ENCODE measurements around the gene IQCH.
A peak's percentile ranks its signal among the peaks of the same experiment; 100 is the strongest.

Gene IQCH

GRCh38 chr15:67542420-67543347 lies 288.1 kb downstream of the IQCH start, which contains the start of gene MAP2K5:
Gene MAP2K5 (plus strand): TSS chr15:67542703. CDS start chr15:67543336, 633 bp downstream.
- peak; percentile 79 for DNase-seq

- DNase-seq = no peak
These were observed 288.7 kb downstream of the IQCH start for GRCh38 chr15:67543348-67543718.

- no peak for DNase-seq
These were observed 289.9 kb downstream of the IQCH start for GRCh38 chr15:67544475-67544874.

GRCh38 chr15:67545864-67546263 lies 291.3 kb downstream of the IQCH start:
- no peak for DNase-seq

- no peak for DNase-seq
These were observed 292.5 kb downstream of the IQCH start for GRCh38 chr15:67547064-67547463.

- no peak for DNase-seq
These were observed 293.2 kb downstream of the IQCH start for GRCh38 chr15:67547836-67548235.

GRCh38 chr15:67548236-67548852 lies 293.8 kb downstream of the IQCH start:
- no peak for DNase-seq

GRCh38 chr15:67548862-67549651 lies 294.5 kb downstream of the IQCH start:
- no peak for DNase-seq

GRCh38 chr15:67549736-67550135 lies 295.1 kb downstream of the IQCH start:
- DNase-seq = no peak

- DNase-seq = no peak
These were observed 295.9 kb downstream of the IQCH start for GRCh38 chr15:67550522-67550921.

- no peak for DNase-seq
These were observed 296.7 kb downstream of the IQCH start for GRCh38 chr15:67551207-67551743.

All from stimulated activated CD4-positive, alpha-beta T cell treated with anti-CD3 and anti-CD28 coated beads, Interleukin-2, amount 100 ng/mL, for 48 hours (primary cell).